Transverse colon (tissue), 4 donors: Measurements from ENCODE around the gene CBY2. TPM values are rescaled to one million over a fixed set of nuclear protein-coding genes. Genes with fewer than 3 reads are reported as not detected.

Source experiments
- DNase-seq: peaks from one replicate; pipeline ENCODE4 v3.0.0-alpha.2; 2019
- H3K27ac ChIP-seq, 4 donors: fragments of 200-600 bp; sonication (generic); 2 replicates each; pipeline ENCODE4 v1.5.1; 2016 to 2018; ENCODE audit warnings: inconsistent platforms in 4 of 4
- H3K27me3 ChIP-seq: fragments of 200-600 bp; sonication (generic); 2 replicates; pipeline ENCODE4 v1.5.1; 2017; ENCODE audit warnings: inconsistent platforms
- H3K36me3 ChIP-seq, 4 donors: fragments of 200-600 bp; sonication (generic); 2 replicates each; pipeline ENCODE4 v1.5.1; 2017 to 2019; ENCODE audit warnings: inconsistent platforms in 4 of 4
- H3K4me1 ChIP-seq, 4 donors: fragments of 200-600 bp; sonication (generic); 2 replicates each; pipeline ENCODE4 v1.5.1; 2017 to 2020; ENCODE audit warnings: inconsistent platforms in 4 of 4
- H3K4me3 ChIP-seq, 4 donors: fragments of 200-600 bp; sonication (generic); 1 replicate in 1 of 4; 2 replicates in 3 of 4; pipeline versions ENCODE4 v1.5.1 to v1.6.1; 2017 to 2019; ENCODE audit warnings: inconsistent platforms in 4 of 4
- H3K9me3 ChIP-seq, 2 donors: fragments of 200-600 bp; sonication (generic); 2 replicates each; pipeline ENCODE4 v1.5.1; 2017 to 2019; ENCODE audit warnings: inconsistent platforms in 2 of 2
- CTCF ChIP-seq, 5 experiments: fragments of 200-600 bp in 3 of 5; fragments of 450-650 bp in 2 of 5; sonication (generic) in 3 of 5; IDR thresholded peaks; 1 replicate in 2 of 5; 2 replicates in 3 of 5; pipeline ENCODE4 v1.5.1; 2016 to 2017; ENCODE audit warnings: antibody characterized with exemption in 5 of 5, inconsistent platforms in 3 of 5, mild to moderate bottlenecking in 2 of 5, moderate library complexity in 1 of 5
- EP300 ChIP-seq: sonication (generic); formaldehyde crosslinking; IDR thresholded peaks from one replicate; pipeline ENCODE4 v1.6.1; 2017; ENCODE audit warnings: antibody characterized with exemption, low read depth
- POLR2A ChIP-seq: fragments of 450-650 bp; IDR thresholded peaks from one replicate; pipeline ENCODE4 v1.6.1; 2016; ENCODE audit warnings: antibody characterized with exemption, mild to moderate bottlenecking, moderate library complexity
- POLR2AphosphoS5 ChIP-seq, 3 donors: sonication (generic); formaldehyde crosslinking; IDR thresholded peaks; one replicate each; pipeline ENCODE4 v1.6.1; 2016; ENCODE audit warnings: antibody characterized with exemption in 3 of 3
- WGBS, 2 donors: methylation state at CpG; one replicate each; pipeline ENCODE4 v1.1.5; 2018; ENCODE audit warnings: low coverage in 1 of 2; 5-methylcytosine and 5-hydroxymethylcytosine counted together
- in situ Hi-C, 4 donors: fragments of 200-750 bp; cut with MboI; loops; one replicate each; pipeline versions ENCODE4 v1.15.0 to v1.15.1; 2017; ENCODE audit warnings: low sequenced_read_pairs in 3 of 4, low pct_ligation_motif_present in 1 of 4, low pct_unique_long_range_greater_than_20kb in 1 of 4
- intact Hi-C: fragments of 100-400 bp; cut with DNase I; formaldehyde crosslinking; loops from one replicate; pipeline ENCODE4 v1.15.1; 2023; ENCODE audit warnings: low total_unique reads
- total RNA-seq, 4 donors: library from RNA; depleted of rRNA; stranded (reverse); fragments of >200 nt; gene quantifications; one replicate each; pipeline ENCODE4 v1.1.0, GENCODE V29; 2016

Gene CBY2
- total RNA-seq, 4 donors from 2014 or later: not detected

DNA sequence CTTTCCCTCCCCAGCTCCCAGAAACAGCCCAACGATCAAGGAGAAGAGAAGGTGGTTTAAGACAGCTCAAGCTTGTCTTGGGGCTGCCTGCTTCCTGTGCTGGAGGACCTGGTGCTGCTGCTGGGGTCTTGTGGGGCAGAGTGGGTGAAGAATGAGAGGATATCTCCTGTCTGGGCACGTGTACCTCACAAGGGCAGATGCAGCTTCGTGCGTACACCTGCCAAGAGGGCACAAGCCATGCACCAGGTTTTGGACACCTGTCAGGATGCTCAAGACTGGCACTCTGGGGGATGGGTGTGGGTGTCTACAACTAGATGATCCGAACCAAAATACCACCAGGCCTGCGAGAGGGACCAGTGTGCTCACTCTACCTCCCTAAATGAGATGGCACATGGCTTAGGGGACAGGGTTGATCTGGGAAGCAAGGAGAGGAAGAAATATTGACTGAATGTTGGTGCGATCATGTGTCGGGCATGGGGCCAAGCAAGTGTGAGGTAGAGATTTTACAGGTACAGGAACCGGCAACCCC lies 2.2 kb downstream of the CBY2 start:
- Histone ChIP-seq H3K27ac (no peak overlapping the region), H3K4me1 (no peaks in the 10 kb centered on the region), H3K4me3 (no peak overlapping the region), H3K9me3 (no peaks in the 10 kb centered on the region), H3K27me3 (no peaks in the 10 kb centered on the region), H3K36me3 (no peaks in the 10 kb centered on the region)
- WGBS, 2 donors: 79 to 85% methylated on average over 4 to 9 of the region's 9 CpGs
- intact Hi-C loops: no loop called here
- TF ChIP-seq POLR2AphosphoS5 (IDR thresholded peaks at IDR 0.05) (no peak), POLR2A (no peak), EP300 (no peak), CTCF (IDR thresholded peaks at IDR 0.05) (no peak)
- in situ Hi-C loops: no loop called here
- no peak for DNase-seq

- Histone ChIP-seq H3K4me1 (no peaks in the 10 kb centered on the region), H3K27me3 (no peaks in the 10 kb centered on the region), H3K36me3 (no peaks in the 10 kb centered on the region), H3K27ac (no peak overlapping the region), H3K4me3 (no peak overlapping the region), H3K9me3 (no peaks in the 10 kb centered on the region)
- intact Hi-C loops: no loop called here
- in situ Hi-C loops: no loop called here
- TF ChIP-seq EP300 (no peak), POLR2A (no peak), CTCF (IDR thresholded peaks at IDR 0.05) (no peak), POLR2AphosphoS5 (IDR thresholded peaks at IDR 0.05) (no peak)
- 71 to 74% methylated on average over 7 of the region's 7 CpGs for WGBS, 2 donors
- DNase-seq: no peak
These were observed 3.0 kb downstream of the CBY2 start for GRCh38 chr13:45704854-45705695.

- no peaks in the 10 kb centered on the region for H3K9me3 ChIP-seq
- in situ Hi-C loops: no loop called here
- no peak for TF ChIP-seq POLR2A
These were observed 3.8 kb downstream of the CBY2 start for GRCh38 chr13:45705918-45706317.

DNA sequence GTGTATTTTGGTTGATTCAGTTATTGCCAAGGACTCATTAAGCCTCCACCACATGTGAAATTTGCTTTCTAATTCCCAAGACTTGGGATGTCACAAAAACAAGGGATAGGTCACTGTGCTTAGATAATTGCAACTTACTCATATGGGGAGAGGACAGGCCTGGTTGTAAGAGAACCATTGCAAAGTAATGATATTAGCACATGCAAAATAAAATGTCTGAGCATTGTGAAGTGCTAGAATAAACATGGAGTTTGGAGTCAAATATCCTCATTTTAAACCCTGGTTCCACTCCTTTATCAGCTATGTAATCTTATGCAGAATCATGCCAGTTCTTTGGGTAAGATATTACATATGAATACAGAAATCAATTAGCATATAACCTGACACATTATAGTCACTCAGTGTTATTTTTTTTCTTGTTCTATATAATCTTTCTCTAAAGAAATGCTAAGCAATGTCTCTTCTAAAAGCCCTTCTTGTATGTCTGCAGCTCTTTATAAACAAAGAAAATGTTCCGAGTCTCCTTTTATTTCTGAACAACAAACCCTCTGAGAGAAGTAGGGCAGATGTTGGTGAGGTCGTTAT lies 5.5 kb downstream of the CBY2 start:
- no peak for TF ChIP-seq POLR2AphosphoS5 (IDR thresholded peaks at IDR 0.05)
- TF ChIP-seq CTCF (IDR thresholded peaks at IDR 0.05): no peak
- no peak for TF ChIP-seq EP300
- TF ChIP-seq POLR2A: no peak
- 50 to 57% methylated on average over 2 of the region's 2 CpGs for WGBS, 2 donors
- H3K27me3 ChIP-seq: no peaks in the 10 kb centered on the region
- H3K9me3 ChIP-seq: no peaks in the 10 kb centered on the region
- intact Hi-C loops (no loop called here), in situ Hi-C loops (no loop called here)
- H3K27ac ChIP-seq: no peak overlapping the region
- no peaks in the 10 kb centered on the region for H3K36me3 ChIP-seq
- no peaks in the 10 kb centered on the region for H3K4me1 ChIP-seq
- no peak for DNase-seq
- H3K4me3 ChIP-seq: no peak overlapping the region

More at GRCh38 chr13:45705918-45706317, 3.8 kb downstream of the CBY2 start:
- Histone ChIP-seq H3K27ac (no peak overlapping the region), H3K27me3 (no peaks in the 10 kb centered on the region), H3K36me3 (no peaks in the 10 kb centered on the region), H3K4me3 (no peak overlapping the region), H3K4me1 (no peaks in the 10 kb centered on the region)
- DNase-seq: no peak
- intact Hi-C loops: no loop called here
